Breast epithelium (tissue), 3 donors: Measurements from ENCODE around the gene HHIPL2.

Experiments used
- POLR2AphosphoS5 ChIP-seq, 3 donors: sonication (generic); formaldehyde crosslinking; IDR thresholded peaks; one replicate each; pipeline ENCODE4 v1.6.1; 2017; ENCODE audit warnings: antibody characterized with exemption in 3 of 3
- TF ChIP-seq, protein P1 (sequence below), 3 donors: fragments of 450-650 bp; IDR thresholded peaks; one replicate each; pipeline ENCODE4 v1.5.1; 2016 to 2017; ENCODE audit warnings: antibody characterized with exemption in 3 of 3, mild to moderate bottlenecking in 3 of 3, moderate library complexity in 3 of 3

DNA sequence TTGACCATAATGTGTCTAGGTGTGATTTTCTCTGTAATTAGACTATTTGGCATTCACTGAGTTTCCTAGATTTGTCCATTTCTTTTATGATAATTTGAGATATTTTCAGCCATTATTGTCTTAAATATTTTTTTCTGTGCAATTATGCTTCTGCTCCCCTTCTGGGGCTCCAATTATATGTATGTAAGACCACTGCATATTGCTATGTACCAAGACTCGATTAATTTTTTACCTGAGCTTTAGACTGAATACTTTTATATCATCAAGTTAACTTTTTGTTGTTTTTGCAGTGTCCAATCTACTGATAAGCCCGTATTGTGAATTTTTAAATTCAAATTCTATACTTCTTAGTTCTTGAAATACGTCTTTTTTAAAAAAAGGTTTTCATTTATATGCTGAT, 46.9 kb upstream of the HHIPL2 start:
- TF ChIP-seq, protein P1, sequence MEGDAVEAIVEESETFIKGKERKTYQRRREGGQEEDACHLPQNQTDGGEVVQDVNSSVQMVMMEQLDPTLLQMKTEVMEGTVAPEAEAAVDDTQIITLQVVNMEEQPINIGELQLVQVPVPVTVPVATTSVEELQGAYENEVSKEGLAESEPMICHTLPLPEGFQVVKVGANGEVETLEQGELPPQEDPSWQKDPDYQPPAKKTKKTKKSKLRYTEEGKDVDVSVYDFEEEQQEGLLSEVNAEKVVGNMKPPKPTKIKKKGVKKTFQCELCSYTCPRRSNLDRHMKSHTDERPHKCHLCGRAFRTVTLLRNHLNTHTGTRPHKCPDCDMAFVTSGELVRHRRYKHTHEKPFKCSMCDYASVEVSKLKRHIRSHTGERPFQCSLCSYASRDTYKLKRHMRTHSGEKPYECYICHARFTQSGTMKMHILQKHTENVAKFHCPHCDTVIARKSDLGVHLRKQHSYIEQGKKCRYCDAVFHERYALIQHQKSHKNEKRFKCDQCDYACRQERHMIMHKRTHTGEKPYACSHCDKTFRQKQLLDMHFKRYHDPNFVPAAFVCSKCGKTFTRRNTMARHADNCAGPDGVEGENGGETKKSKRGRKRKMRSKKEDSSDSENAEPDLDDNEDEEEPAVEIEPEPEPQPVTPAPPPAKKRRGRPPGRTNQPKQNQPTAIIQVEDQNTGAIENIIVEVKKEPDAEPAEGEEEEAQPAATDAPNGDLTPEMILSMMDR (IDR thresholded peaks at IDR 0.05) = no peak
- no peak for TF ChIP-seq POLR2AphosphoS5 (IDR thresholded peaks at IDR 0.05)
